T-helper 2 cell (primary cell): ENCODE results near the gene TYR.
"Not testable (repeated sequence)": the region's sequence is repeated elsewhere in the genome, so short reads cannot be mapped to it uniquely, and the experiment has no call there.

Source experiments
- DNase-seq, 5 experiments: peaks; one replicate each; pipeline versions ENCODE4 v3.0.0 to v3.0.0-alpha.2; 2012 to 2022
- total RNA-seq, 2 donors: gene quantifications; one replicate each; lab custom pipeline; 2026; lab: John Stamatoyannopoulos, UW

The TYR gene
- 0 reads per million in 2 donors for total RNA-seq

DNA sequence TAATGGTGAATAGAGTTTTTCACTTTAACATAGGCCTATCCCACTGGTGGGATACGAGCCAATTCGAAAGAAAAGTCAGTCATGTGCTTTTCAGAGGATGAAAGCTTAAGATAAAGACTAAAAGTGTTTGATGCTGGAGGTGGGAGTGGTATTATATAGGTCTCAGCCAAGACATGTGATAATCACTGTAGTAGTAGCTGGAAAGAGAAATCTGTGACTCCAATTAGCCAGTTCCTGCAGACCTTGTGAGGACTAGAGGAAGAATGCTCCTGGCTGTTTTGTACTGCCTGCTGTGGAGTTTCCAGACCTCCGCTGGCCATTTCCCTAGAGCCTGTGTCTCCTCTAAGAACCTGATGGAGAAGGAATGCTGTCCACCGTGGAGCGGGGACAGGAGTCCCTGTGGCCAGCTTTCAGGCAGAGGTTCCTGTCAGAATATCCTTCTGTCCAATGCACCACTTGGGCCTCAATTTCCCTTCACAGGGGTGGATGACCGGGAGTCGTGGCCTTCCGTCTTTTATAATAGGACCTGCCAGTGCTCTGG, at the start of gene TYR:
TYR (plus strand) TSS at position 185 of the 541 bp plus-strand sequence; CDS start at position 264, 79 bp downstream.
- no peak for DNase-seq

DNA sequence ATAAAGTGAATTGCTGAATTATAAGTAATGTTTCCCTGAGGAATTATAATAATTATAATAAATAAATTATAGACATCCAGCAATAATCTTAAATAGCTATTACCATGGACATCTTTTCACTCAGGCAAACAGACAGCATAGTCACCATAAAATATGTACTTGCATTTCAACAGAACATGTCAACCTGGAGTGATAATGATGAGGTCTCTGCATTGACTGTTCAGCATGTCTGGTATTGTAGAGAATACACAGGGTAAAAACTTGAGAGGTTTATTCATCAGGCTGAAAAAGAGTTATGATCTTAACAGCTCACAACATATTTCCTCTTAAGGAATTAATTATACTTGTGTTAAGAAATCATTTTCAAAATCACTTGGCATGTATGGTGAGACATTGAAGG, 41.1 kb upstream of the TYR start:
- DNase-seq = no peak

DNA sequence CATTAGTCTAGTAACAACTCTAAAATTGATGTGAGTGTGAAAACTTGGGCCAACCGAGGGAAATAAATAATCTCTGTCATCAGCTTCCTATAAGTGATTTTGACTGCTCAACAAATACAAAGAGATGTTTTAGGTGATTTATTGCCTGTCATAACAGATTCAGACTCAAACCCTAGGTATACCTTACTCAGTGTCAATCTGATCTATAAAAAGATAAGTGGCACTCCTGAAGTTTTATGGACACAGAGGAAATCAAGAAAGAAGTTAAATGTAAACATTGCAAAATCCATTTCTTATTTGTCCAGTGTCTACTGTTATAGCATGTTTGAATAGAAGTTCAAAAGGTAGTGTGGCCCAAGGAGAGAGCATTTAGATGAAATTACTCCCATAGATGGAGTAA, 30.4 kb upstream of the TYR start:
- DNase-seq = no peak

DNA sequence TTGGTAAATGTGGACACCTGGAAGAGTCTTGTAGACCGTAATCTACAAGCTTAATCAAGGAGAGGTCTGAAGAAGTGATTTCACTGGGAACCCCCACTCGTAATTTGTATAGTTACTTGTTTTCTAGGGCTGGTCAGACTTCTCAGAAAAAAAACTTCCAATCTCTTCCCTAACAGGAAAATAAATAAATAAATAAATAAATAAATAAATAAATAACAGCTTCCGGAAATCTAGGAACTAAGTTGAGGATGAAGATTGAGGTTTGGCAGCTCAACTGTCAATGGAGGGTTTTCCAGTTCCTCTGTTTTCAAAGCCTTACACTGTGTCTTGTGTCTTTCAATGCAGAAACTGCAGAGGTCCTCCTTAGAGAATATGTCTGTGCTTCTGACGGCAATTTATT, 17.7 kb upstream of the TYR start:
- DNase-seq = no peak

DNA sequence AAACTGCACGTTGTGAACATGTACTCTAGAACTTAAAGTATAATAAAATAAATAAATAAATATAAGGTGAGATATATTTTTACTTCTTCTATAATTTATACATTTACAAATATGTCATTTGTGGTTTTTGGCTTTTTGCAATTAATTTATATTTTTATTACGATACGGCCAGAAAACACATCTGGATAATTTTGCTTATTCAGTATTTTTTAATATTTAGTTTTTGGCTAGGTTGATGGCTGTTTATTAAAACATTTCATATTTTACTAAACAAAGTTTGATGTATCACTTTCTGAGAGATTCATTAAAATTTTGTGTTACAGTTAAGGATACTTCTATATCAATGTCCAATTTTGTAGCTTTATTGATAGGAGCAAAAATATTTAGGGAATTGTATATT, 15.7 kb upstream of the TYR start:
- DNase-seq = no peak

DNA sequence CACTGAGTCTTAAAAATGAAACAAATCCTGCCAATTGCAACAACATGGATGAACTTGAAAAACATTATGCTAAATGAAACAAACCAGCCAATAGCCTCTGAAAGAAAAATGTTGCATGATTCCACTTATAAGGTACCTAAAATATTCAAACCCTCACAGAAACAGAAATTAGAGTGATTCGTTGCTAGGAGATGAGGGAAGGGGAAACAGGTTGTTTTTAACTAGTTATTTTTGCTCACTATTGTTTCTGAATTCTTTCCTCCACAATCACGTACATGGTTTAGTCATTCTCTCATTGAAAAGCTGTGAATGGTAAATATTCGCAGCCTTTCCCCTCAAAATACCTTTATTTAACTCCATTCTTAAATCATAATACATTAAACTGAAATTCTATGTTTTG, 14.0 kb upstream of the TYR start:
- DNase-seq = no peak

DNA sequence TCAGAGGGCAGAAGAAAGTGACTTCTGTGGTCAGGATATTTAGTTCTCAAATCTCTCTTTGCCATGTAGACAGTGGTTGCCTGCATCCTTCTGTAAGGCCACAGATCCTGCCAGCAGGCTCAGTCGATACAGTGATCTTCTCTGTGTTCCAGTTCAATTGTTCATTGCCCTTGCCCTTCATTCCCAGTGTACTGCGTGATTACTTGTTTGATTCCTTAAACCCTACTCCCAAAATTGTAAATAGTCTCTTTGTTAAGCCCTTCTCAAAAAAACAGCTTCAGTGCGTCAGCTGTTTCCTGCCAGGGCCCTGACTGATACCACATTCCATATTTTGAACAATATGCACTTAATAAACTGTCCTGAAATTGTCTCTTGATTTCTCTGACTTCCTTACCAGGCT, 9.3 kb upstream of the TYR start:
- no peak for DNase-seq

DNA sequence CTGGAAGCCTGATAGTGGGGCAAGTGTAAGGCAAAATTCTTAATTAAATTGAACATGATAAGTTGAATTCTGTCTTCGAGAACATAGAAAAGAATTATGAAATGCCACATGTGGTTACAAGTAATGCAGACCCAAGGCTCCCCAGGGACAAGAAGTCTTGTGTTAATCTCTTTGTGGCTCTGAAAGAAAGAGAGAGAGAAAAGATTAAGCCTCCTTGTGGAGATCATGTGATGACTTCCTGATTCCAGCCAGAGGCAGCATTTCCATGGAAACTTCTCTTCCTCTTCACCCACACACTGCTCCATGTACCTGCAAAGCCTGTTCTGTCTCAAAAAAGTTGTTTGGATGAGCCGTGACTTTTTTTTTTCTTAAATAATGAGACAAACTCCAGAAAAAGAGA, 1.9 kb upstream of the TYR start:
- no peak for DNase-seq

DNA sequence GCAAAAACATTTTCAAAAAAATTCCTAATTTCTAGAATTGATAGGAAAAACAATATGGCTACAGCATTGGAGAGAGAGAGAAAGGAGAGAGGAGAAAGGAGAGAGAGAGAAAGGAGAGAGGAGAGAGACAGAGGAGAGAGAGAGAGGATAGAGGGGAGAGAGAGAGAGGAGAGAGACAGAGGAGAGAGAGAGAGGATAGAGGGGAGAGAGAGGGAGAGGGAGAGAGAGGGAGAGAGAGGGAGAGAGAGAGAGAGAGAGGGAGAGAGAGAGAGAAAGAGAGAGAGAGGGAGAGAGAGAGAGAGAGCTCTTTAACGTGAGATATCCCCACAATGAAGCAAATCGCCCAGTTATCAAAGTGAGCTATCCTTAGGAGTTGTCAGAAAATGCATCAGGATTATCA, 737 bp upstream of the TYR start:
- DNase-seq = no peak

DNA sequence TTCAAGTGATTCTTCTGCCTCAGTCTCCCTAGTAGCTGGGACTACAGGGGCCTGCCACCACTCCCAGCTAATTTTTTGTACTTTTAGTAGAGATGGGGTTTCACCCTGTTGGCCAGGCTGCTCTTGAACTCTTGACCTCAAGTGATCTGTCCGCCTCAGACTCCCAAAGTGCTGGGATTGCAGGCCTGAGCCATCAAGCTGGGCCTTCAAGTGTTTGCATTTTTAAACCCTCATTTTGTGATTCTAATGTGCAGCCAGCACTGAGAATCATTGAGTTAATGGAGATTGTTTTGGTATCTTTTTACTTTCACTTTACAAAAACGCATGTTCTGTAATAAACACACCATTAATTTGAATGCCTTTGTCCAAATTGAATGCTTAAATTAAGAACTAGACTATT, 3.4 kb downstream of the TYR start:
- no peak for DNase-seq

DNA sequence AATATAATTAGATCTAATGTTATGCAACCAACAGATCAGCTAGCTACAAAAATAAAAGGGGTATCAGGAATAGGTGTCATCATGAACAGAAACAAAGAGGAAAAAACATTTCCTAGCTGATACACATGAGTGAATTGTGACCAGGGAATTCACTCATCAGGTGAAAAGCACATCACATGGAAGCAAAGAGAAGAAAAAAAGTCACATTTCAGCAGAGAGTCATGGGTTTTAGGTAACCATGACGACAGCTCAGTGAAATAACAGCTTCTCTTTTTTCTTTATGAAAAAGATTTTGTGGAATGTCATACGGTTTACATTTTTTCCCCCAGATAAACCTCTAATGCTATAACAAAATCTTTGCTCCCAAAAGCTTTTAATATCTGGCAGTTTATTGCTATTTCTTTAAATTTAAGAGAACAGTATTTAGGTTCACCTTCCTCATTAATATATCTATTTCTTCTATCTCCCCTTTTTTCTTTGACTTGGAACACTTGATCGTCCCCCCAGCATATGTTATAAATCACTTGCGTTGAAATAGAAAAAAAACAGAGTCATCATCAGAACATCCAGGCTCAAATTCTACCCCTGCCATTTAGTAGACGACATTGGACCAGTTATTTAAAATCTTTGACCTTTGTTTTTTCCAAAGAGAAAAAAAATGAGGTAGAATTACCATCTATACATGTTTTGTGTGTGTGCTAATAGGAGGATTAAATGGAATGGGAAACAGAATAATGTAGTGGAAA, 5.3 kb downstream of the TYR start:
- no peak for DNase-seq

DNA sequence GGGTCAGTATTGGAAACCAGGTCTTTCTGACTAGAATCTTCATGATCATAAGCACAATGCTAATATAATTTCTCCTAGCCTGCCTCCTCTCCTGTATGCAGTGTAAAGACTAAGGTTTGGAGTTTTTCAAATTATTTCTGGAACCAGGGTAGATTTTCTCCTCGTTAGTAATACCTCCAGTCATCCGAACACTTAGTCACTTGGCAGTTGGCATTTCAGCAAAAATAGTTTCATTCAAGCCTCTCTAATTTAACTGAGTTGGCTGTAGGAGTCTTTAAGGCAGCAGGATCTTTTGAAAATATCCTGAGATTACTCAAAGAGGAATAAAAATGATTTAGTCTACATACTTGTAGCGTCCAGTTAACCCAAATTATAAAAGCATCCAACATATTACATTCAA, 6.3 kb downstream of the TYR start:
- DNase-seq = no peak

DNA sequence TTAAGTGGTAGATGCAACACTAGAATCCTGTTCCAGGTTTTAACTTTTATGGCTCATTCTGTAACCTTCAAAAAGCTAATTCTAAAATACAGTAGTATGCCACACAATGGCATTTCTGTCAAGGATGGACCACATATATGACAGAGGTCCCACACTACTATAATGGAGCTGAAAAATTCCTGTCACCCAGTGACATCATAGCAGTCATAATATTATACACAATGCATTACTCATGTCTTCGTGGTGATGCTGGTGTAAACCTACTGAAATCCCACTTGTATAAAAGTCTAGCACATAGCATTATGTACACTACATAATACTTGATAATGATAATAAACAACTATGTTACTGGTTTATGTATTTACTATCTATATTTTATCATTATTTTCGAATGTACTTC, 12.1 kb downstream of the TYR start:
- no peak for DNase-seq

DNA sequence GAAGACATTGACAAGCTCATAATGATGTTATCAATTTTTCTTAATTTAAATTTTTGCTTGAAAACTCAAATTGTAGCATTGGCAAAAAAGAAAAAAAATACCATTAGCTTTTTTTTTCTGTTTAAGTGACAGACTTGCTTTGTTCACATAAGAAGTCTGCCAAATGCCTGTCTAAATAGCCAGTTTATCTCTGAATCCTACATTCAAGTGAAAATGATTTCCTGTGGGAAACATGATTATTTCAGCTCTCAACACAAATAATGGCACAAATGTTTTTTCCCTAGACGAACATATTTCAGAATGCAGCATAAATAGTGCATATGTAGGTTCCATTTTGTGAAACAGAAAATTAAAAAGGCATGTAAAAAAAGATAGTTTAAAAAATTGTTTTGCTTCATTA, 23.5 kb downstream of the TYR start:
- no peak for DNase-seq

DNA sequence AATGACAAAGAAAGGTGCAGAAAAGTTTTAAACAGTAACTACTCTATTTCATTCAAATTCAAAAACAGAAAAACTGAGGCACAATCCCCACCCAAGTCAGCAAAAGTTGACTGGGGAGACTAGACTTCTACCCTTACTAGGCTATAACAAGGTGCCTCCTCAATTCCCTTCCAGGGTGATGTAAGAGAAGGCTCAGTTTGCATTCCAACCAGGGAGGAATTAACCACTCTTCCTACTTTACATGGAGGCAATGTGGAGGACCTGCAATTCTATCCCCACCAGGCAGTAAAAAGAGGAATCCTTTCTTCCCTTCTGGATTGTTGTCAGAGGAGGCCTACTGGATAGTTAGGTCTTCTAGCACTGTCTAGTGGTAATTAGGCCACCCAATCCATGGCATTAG, 26.1 kb downstream of the TYR start:
- no peak for DNase-seq

DNA sequence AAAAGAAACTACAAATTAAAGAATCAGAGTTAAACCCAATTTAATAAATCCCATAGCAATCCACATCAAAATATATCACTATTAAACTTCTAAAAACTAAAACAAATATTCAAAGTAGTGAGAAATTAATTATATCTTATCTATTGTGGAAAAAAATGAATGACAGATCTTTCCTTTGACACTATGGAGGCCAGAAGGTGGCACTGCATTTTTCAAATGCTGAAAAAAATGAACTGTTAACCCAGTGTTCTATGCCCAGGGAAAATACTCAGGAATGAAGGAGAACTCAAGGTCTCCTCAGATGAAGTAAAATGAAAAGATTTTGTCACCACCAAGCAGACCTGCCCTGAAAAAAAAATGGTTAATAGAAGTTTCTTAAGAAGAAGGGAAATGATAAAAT, 27.7 kb downstream of the TYR start:
- DNase-seq = no peak

DNA sequence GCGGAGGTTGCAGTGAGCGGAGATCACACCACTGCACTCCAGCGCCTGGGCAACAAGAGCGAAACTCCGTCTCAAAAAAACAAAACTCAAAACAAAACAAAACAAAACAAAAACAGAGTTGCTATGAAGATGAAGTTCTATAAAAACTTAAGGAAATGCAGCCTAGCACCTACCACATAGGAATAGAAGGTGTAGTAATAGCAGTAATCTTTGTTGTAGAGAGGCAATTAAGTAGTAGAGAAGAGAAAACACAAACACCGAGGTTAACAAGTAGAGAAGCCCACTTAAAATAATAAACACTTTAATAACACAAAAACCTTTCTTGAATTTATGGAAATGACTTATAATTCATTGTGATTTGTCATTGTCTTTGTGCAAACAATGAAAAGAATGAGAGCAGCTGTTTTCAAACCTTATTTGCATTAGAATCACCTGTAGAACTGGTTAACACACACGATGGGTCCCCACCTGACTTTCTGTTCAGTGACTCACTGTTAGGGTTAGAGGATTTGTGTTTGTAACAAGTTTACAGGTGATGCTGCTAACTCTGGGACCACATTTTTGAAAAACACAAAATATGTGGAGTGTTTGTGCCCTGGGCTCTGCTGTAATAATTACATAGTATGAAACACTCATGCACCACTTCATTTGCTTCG, 43.1 kb downstream of the TYR start:
- no peak for DNase-seq

DNA sequence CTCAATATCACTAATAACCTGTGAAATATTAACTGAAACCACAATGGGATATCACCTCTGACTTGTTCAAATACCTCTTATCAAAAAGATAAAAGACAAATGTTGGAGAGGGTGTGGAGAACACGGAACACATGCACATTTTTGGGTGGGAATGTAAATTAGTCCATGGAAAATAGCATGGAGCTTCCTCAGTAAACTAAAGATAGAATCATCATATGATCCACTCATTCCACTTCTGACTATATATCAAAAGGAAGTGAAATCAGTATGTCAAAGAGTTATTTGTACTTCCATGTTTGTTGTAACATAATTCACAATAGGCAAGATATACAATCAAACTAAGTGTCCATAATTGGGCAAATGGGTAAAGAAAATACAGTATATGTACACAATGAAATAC, 57.4 kb downstream of the TYR start:
- DNase-seq = no peak

DNA sequence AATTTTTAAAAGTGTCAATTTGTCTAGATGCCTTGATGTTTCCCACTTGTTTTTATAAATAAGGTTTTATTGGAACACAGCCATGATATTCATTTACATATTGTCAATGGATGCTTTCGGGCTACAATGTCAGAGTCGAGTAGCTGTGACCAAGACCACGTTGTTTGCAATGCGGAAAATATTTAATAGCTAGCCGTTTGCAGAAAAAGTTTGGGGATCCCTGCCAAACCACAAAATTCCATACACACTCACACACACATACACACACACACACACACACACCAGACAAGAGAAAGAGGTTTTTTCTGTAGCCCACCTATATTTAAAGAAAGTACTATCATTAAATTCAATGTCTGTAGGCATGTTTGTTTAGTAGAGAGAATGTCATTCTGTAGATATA, 58.3 kb downstream of the TYR start:
- no peak for DNase-seq

DNA sequence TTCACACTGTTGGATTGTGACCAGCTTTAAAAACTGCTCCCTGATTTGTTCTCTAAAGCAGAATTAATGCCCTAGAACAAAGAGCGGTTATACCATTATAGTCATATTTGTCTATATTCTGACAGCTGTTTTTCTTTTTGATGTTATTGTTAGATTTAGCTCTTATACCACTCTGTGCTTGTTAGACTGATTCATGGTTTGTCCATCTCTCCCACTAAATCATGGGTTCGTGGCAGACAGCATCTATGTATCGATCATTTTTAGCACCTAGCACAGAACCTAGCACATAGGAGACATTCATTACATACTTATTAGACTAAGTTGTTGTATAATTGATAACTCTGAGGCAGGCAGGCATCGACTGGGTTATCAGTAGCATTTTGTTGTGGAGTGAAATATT, 69.3 kb downstream of the TYR start:
- DNase-seq = not testable (repeated sequence)

DNA sequence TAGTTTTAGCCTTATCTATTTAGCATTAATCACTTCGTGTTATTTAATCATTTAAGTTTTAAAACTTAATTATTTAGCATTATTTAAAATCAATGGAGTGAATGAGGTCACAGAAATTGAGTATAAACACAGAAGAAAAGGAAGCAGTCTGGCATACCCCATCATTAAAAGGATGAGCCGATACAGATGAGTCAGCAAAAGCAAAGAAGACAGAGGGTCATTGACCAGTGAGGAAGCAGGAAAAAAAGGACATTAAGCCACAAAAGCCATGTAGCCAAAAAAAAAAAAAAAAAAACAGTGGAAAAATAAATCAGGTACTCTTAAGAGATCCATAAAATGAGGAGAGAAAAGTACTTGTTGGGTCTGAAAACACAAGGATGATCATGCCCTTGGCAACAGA, 71.5 kb downstream of the TYR start:
- no peak for DNase-seq

DNA sequence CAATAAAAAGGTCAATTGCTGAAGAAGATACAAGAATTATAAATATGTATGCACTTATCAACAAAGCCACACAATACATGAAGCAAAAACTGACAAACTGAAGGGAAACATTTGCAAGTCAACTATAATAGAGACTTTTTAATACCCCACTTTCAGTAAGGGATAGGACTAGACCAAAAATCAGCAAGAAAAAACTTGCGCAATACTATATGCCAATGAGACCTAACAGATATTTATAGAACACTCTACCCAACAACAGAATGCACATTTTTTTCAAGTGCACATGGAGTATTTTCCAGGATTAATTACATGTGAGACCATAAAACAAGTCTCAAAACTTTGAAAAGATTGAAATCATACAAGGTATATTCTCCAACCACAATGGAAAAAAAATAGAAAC, 83.8 kb downstream of the TYR start:
- DNase-seq = not testable (repeated sequence)

DNA sequence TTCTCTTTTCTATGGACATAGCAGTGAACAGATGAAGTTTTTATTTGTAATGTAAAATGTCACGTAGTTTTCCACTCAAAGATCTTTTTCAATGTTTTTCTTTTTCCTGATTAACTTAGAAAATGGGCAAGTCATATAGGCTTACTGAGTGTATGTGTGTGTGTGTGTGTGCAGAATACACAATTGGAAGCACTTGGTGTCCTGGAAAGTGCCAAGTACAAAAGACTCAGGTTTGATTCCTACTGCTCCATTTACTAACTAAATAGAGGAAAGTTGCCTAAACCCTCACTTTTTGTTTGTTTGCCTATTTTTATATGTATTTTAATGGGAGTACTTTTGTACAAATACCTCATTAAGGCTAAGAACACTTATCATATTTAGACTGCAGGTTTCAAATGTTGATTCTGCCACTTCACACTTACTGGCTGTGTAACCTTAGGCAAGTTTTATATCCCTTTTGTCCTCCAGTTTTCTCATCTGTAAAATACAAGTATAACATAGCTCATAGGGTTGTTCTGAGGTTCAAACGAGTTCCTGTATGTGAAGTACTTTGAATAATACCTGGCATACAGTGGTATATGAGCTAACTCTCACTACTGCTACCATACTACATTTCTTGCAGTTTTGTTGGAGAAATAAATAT, 90.1 kb downstream of the TYR start:
- DNase-seq = no peak

DNA sequence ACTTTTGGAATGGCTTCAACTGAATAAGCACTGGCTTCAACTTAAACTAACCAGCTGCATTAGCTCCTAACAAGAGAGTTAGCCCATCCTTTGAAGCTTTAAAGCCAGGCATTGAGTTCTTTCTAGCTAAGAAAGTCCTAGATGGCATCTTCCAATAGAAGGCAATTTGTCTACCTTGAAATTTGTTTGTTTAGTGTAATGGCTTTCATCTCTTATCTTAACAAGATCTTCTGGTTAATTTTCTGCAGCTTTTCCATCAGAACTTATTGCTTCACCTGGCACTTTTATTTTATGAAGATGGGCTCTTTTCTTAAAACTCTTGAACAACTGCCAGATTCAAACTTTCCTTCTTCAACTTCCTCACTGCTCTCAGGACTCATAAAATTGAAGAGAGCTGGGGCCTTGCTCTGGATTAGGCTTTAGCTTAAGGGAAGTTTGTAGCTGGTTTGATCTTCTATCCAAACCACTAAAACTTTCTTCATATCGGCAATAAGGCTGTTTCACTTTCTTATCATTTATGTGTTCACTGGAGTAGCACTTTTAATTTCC, 94.9 kb downstream of the TYR start:
- DNase-seq = not testable (repeated sequence)
